Stimulated activated CD8-positive, alpha-beta memory T cell treated with anti-CD3 and anti-CD28 coated beads, Interleukin-4, amount 100 ng/mL, for 24 hours (primary cell): ENCODE results near the gene BCL2.
"Not testable (repeated sequence)": the region's sequence is repeated elsewhere in the genome, so short reads cannot be mapped to it uniquely, and the experiment has no call there.

Experiments used
- DNase-seq: peaks from one replicate; pipeline ENCODE4 v3.0.0-alpha.2; 2020; ENCODE audit warnings: low read depth

The BCL2 gene

DNA sequence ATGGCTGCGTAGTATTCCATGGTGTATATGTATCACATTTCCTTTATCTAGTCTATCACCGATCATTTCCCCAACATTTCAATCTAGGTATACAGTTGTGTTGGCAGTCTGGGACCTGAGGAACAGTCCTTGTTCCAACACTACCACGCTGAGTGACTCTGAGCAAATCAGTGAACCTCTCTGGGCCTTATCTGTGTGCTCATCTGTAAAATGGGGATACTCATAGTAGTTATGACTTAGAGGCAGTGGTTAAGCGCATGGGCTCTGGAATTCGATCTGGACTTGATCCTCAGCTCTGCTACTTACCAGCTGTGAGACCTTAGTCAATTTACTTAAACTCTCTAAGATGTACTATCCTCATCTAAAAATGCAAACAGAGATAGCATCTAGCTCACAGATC, 85.1 kb downstream of the BCL2 start:
- no peak for DNase-seq

DNA sequence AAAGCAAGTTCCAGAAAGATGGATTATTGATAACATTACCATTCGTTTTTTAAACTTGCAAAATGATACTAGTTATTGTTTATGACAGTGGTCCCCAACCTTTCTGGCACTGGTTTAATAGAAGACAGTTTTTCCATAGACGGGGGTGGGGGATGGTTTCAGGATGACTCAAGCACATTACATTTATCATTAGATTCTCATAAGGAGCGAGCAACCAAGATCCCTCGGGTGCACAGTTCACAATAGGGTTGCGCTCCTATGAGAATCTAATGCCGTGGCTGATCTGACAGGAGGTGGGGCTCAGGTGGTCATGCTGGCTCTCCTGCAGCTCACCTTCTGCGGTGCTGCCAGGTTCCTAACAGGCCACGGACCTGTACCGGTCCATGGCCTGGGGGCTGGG, 86.2 kb downstream of the BCL2 start:
- no peak for DNase-seq

DNA sequence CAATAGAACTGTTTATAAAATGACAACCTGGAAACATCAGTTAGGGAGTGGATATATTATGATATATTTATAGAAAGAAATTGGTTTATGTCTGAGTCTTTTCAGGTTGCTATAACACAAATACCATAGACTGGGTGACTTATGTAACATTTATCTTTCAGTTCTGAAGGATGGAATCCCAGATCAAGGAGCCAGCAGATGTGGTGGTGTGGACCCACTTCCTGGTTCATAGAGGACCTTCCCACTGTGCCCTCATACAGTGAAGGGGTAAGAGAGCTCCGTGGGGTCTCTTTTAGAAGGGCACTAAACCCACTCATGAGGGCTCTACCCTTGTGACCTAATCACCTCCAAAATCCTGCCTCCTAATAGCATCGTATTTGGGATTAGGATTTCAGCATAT, 86.7 kb downstream of the BCL2 start:
- DNase-seq, result no peak

DNA sequence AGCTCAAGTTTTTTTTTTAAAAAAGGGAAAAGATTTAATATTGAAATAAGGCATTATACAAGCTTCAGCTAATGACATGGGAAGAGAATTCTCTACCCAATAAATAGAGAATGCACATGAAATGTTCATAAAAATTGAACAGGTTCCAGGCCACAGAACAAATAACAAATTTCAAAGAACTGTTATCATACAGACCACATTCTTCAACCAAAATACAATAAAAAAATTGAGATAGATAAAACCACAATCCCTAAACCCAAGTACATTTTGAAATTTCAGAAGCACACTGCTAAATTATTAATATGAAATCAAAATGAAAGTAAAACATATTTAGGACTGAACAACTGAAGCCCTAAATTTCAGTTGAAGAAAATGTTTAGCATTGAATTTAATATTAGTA, 89.6 kb downstream of the BCL2 start:
- no peak for DNase-seq

DNA sequence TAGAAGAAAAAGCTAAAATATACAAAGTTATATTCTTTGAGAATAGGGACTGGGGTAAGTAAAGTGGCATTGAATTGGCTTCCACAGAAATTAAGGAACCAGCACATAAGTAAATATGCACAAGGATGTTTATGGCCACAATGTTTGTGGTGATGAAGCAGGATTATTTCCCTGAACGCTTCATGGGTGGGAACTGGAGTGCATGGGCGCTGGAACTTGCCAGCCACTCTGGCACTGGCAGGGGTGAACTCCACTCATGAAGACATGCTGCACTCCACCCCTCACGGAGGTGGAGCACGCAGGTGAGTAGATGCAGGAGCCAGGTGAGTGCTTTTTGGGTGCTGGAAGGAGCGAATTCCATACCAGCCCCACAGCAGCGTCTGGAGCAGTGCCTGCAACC, 94.1 kb downstream of the BCL2 start:
- DNase-seq, result no peak

DNA sequence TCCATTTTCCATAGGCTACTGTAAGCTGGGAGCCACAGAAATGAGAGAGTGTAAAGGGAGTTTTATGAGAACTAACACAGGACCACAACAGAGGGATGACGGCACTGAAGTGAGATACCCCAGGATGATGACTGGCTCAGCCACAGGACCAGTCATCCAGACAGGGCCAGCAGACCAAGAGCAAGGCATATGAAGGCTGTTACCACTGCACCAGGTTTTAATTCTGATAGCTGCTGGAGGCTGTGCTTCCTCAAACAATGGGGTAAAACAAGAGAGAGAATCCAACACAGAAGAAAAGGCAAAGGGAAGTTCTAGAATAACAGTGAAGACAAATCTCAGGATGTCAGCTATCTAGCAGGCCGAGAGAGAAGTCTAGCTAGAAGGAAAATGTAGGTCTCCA, 94.9 kb downstream of the BCL2 start:
- no peak for DNase-seq

DNA sequence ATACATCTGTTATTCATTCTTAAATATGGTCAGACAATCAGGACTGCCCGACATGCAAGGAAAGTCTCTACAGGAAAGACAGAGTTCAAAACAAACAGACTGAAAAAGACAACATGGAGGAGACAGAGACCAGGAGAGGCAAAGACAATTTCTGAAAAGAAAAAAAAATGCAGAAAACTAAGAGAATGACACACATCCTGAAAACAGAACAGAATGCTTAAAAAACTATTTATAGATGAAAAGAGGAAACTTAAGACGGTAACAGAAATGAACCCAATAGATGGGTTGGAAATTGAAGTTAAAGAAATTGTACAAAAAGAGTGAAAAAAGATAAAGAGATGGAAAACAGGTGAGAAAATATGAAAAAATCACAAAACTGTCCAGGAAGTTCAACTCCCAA, 95.7 kb downstream of the BCL2 start:
- DNase-seq, result no peak

DNA sequence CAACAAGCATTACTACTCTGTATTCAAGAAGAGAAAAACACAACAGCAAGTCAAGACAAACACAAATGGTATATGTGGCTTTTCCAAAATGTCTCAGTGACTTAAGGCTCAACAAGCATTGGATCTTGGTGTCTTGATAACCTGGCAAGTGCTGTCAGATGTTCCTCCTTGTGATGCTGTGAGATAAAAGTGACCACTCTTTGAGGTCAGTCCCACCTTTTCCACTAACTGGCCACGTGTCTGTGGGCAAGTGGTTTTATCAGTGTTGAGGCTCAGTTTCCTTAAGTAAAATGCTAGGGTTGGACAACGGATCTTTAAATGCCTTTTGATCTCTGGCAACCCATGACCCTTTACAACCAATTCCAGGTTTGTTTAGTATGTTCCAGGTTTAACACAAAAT, 98.7 kb downstream of the BCL2 start:
- DNase-seq, result no peak

DNA sequence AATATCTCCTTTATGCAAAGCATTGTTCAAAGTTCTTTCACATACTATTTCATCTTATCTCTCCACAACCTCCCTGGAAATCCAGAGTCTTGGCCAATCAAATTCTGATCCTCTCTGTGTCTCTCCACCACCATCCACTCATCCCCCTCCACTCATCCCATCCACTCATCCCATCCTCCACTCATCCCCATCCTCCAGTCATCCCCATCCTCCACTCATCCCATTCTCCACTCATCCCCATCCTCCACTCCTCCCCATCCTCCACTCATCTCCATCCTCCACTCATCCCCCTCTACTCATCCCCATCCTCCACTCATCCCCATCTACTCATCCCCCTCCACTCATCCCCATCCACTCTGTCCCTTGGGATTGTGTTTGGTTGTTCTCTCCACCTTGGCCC, 101.1 kb downstream of the BCL2 start:
- DNase-seq, result no peak

DNA sequence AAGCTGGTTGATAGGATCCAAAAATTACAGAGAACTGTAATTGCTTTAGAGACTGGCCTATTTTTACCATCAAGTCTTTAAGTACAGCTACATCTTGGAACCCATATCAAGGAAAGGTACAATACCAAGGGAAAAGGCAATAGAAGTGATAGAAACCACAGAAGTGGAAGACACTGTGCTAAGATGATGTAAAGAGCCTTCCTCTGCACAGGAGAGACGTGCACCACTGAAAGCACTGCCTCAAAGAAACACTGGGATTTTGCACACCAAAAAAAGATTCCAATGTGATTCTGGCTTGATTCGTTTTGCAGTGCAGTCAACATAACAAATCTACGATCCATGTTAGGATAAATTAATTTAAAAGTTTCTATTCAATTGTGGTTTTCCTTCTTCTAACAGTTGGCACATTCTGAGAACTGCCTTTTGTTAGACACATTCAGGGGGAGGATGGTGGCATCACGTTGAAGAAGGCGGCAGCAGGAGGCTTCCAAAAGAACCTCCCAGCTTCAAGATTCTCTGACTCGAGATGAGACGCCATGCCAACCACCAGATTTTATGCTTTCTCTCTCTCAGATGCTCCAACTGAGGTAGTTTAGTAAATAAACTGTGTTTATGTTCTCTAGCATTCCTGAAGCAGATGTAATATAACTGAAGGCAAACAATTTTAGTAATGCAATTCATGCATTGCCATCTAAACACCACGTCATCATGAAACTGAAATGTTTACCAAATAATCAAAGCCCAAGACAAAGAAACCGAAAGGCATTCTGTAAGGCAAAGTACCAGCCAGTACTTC, 102.9 kb downstream of the BCL2 start:
- no peak for DNase-seq

DNA sequence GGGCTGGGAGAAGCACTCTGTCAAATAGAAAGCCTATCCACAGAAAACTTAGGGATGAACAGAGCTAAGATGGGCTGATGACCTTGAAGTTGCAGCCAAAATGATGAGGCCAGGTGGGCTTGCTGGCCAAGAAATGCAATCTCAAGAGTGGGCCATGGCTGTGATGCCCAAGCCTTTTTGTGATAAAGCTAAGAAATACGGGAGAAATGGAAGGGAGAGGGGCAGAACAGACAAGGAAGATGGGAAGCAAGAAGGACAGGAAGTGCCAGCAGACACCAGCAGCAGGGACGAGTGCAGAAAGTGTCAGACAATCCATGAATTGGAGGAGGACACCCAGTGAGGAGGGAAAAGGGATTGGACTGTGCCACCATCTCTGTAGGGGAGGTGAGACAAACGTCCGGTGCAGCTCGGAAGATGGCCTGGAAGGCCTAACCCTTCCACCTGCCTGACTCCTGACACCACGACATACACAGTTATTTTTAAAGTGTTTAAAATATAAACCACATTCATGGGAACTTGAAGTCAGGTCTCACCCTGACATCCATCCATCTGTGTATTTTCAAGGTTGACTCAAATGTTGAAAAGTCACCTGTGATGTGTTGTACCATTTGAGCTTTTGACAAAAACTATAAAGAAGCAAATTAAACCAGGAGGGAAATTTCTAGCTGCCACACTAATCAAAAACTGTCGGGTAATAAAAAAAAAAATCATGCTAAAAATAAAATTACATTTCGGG, 105.5 kb downstream of the BCL2 start:
- DNase-seq, result no peak

DNA sequence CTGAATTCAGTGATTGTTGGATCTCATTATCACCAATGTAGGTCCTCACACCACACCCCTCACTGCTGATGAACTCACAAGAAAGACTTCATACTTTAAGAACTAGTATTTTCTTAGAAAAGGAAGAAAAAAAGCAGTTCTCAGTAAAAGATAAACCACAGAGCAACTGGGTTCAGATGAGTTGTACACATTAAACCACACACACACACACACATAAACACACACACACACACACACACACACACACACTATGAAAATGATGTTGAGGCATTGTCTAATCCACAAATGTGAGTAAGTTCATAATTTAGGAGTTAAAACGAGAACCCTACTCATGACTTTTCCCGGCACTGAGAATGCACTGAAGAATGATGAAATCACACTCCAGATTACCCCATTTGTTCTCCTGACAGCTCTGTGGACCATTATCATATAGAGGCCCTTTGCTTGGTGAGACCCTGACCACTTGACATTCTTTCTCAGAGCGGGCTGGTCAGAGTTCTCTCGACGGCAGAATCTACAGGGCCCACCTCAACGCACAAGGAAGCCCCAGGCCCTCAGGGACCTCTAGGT, 106.2 kb downstream of the BCL2 start:
- DNase-seq, result no peak

DNA sequence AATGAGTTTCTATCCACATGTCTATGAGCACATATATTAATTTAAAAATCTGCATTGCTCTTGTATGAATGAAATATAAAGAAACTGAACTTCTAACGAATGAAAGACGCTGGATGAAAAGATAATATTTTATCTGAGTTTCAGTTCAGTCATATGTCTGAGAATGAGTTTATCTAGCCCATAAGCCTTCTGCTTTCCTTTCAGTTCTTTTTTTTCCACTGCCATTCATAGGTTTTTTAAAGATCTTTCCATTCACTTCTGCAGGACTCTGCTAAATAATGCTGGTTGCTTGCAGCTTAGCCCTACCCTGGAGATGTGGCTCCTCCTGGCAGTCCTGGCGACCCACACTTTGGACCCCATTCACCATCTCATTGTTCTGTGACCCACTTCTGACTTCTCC, 109.0 kb downstream of the BCL2 start:
- no peak for DNase-seq

DNA sequence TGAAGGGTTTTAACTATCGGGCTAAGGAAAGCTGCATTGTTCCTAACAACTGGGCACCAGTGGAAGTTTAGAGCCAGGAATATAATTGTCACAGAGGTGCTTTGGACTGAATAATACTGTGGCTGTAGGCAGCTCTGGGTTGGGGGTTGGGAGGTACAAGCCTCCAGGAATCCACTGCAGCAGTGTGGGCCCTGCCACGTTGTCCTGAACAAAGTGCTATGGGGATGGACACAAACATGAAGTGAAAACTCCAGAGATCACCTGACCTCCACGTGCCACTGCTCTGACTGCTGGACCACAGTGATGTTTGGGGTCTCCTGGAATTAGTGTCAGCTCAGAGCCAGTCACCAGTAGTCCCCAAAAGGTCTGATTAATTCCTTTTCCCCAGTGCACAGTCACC, 110.9 kb downstream of the BCL2 start:
- no peak for DNase-seq

DNA sequence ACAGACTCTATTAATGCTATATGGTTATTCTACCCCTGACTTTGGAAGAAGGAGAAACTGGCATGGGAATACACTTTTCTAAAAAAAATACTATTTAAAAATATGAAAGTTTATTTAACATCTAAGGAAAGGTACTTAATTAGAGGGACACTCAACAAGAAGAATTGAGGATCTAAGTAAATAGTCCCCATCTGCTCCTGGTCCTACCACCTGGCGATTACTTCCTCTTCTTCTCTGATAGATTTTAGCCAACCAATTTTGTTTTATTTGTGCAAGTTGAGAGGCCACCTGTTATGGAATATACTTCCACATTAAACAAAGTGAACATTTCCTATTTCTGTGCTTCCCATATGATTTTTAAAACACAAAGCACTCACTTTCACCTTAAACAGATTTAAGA, 111.7 kb downstream of the BCL2 start:
- DNase-seq, result no peak

DNA sequence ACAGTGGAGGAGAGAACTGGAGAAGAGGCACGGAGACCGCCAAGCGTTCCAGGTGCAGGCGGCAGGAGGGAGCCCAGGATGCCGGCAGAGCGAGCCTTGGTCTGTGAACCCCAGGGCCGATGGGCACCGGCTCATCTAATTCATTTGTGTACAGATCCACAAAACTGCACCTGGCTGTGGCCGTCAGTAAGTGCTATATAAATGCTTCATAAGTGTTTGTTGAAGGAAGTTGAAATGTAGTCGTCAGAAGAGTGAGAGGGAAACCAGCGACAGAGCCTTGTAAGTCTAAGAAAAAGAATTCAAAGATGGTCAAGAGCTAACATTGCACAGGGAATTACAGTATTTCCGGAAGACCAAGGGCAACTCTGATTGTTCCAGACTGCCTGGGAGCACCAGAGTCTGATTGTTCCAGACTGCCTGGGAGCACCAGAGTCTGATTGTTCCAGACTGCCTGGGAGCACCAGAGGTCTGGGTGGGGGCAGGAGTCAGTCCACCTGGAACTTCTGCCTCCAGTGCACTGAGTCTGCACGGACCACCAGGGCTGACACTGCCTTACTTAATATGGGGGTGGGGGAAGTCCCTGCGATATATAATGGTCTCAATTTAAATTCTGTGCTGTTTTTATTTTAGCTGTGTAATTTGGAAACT, 112.3 kb downstream of the BCL2 start:
- no peak for DNase-seq

DNA sequence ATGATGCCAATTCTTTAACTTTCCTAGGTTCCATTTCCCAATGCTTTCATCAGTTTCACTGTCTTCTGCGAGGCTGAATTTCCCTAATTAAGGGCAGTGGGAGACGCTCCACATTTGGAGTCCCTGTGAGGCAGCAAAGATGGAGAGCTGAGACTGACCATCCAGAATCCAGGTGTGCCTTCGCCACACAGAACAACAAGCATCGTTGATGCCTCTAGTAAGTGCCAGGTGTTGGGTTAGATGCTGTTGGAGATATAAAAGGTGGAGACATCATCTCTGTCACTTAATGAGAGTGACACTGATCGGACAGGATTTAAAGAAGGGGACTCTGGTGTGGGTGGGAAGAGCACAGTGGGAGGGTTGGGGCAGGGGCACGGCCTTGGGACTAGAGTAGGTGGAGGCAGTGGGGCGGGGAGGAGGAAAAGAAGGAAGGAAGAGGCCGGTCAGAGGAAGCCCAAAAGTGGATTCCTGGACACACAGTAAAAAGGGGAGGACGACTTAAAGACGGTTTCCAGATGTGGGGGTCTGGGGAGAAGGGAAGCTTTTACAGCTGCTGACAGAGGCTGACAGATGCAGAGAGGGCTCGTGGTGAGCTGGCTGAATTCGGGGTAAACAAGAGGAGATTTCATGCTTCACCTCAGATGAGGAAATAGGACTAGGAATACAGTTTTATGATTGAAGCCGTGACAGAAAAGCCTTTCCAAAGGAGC, 113.0 kb downstream of the BCL2 start:
- no peak for DNase-seq

DNA sequence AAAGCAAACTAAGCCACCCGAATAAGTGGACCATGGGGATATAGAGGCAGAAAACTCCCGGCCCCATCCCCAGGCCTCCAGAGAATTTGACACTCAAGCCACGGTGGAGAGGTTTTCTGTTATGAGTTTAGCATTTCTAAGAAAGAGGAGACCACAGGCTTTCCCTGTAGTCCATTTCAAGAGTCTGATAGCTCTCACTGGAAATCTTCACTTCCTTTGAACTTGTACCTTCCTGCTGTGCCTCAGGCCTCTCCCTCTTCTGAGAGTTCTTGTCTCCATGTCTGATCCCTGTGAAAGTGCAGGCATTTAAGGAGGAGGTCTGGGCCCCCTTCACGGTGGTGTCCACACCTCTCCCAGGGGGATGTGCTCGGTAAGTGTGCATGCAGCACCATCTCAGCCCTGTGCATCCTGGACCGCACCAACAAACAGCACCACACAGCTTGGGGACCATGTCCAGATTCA, 113.7 kb downstream of the BCL2 start:
- DNase-seq, result no peak

DNA sequence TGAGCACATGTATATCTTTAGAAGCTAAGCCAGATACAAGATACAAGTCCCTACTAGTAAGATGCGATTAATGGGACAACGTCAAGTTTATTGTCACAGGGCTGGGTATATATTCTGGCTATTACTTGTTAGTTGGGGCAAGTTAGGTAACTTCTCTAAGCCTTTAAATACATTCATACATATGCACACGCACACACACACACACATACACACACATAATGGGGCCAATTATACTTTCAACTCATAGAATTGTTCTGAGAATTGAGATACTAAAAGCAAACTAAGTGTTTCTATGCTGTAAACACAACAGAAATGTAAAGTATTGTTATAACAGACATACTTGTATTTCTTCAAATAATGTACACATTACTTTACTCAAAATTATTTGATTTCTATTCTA, 116.1 kb downstream of the BCL2 start:
- DNase-seq, result no peak

DNA sequence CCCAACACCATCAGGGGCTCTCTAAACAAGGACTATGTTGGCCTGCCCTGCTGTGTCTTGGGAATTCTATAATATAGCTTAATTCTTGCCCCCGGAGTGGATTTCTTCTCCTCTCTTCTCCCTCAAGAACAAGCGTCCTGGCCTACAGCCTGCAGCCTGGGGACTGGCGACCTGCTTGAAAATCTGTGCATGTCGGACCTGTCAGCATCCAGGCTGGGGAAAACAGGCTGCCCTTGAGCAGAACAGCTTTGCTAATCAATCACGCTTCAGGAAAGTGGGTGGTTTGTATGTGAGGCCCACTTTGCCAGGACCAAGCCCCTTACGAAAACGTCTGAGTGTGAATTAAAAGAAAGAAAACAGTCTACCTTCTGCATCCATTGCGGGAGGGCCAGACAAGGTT, 116.7 kb downstream of the BCL2 start:
- no peak for DNase-seq

DNA sequence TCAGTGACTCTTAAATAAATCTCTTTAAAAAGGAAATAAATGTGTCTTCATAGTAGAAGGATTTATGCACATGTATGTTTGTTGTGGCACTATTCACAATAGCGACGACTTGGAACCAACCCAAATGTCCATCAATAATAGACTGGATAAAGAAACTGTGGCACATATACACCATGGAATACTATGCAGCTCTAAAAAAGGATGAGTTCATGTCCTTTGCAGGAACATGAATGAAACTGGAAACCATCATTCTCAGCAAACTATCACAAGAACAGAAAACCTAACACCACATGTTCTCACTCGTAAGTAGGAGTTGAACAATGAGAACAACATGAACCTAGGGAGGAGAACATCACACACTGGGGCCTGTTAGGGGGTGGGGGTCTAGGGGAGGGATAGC, 118.1 kb downstream of the BCL2 start:
- DNase-seq, result not testable (repeated sequence)

DNA sequence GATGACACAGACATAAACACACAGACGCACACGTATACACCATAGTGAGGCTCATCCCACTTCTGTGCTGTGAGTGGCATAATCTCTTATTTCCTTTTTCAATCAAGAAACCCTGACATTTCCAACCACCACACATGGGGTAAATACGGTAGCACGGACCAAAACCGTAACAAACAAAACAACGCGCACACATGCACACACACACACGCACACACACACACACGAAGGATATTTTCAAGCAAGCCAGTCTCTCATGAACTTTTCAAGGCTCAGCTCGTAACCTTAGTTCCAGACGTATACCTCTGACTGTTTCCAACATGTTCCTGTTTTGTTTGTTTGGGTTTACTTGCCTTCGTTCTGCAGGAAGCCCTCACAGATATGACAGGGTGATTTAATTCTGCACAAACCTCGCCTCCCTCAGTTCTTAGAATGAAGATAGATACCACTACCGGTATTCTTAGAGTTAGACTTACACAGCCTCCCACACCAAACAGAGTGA, 119.8 kb downstream of the BCL2 start:
- DNase-seq, result no peak
